Measurements from ENCODE around the gene RASAL2. TPM values are rescaled to one million over a fixed set of nuclear protein-coding genes. Genes with fewer than 3 reads are reported as not detected.

The RASAL2 gene
- total RNA-seq, 1 experiment from 2014 or later, result 22.2 TPM

DNA sequence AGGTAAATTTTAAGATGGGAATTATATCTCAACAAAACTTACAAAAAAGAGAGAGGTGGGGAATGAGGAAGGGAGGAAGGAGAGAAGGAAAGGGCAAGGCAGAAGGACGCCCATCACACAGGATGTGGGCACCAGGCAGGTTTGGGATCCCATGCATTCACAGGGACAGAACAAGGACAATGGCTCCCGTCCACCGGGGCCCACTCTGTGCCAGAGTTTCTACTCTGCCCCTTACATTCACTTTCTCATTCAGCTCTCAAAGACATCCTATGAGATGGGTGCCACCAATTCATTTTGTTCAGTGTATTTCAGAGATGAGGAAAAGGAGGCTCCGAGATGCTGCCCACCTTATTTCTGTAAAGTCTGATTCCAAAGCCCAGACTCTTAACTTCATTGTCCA is 395.5 kb downstream of the RASAL2 start:
- Histone ChIP-seq H3K79me2 (ENCODE audit: insufficient read depth, low read length) (no peaks in the 10 kb centered on the region), H4K8ac (replicated peaks; ENCODE audit: insufficient read length, low read depth, low read length) (no peak overlapping the region), H2BK20ac (ENCODE audit: low read depth, low read length, poor library complexity, severe bottlenecking) (no peak overlapping the region), H3K9me3 (ENCODE audit: control insufficient read depth, low read depth, low read length) (no peaks in the 10 kb centered on the region), H4K20me1 (ENCODE audit: control insufficient read depth, insufficient read depth, insufficient read length) (no peaks in the 10 kb centered on the region), H2BK15ac (ENCODE audit: low read depth, low read length) (no peak overlapping the region), H3T11ph (ENCODE audit: low read length) (no peak overlapping the region), H2AFZ (ENCODE audit: low read length) (no peak overlapping the region), H2BK12ac (ENCODE audit: insufficient read length, low read depth, low read length) (no peak overlapping the region), H4K5ac (ENCODE audit: insufficient read length, low read depth, low read length) (no peak overlapping the region), H4K91ac (ENCODE audit: insufficient read length, low read depth, low read length) (no peak overlapping the region), H3K56ac (ENCODE audit: insufficient read length, low read depth, low read length) (no peak overlapping the region), H3K4me2 (ENCODE audit: insufficient read depth, insufficient read length, low read length) (no peak overlapping the region), H3K23ac (ENCODE audit: insufficient read length, low read depth, low read length) (no peak overlapping the region), H3K14ac (ENCODE audit: insufficient read depth, low read length) (no peak overlapping the region), H3K4ac (ENCODE audit: low read depth, low read length) (no peak overlapping the region), H2BK120ac (ENCODE audit: low read depth, low read length, poor library complexity, severe bottlenecking) (no peak overlapping the region), H2BK5ac (ENCODE audit: insufficient read length, low read length) (no peak overlapping the region), H3K9ac (ENCODE audit: extremely low read depth, insufficient read length, low read length) (no peak overlapping the region), H3K4me1 (ENCODE audit: insufficient read depth, low read length) (no peaks in the 10 kb centered on the region), H3K18ac (ENCODE audit: insufficient read length, low read depth, low read length) (no peak overlapping the region), H3K23me2 (ENCODE audit: insufficient read length, low read depth, low read length, poor library complexity, severe bottlenecking) (no peaks in the 10 kb centered on the region), H3K27me3 (ENCODE audit: insufficient read depth, low read length) (no peaks in the 10 kb centered on the region), H3K79me1 (ENCODE audit: insufficient read depth, low read depth, low read length, poor library complexity, severe bottlenecking) (no peaks in the 10 kb centered on the region), H2AK5ac (ENCODE audit: insufficient read length, low read length) (no peak overlapping the region), H3K27ac (ENCODE audit: insufficient read length, low read depth, low read length) (no peak overlapping the region)
- H3K4me3 Mint-ChIP-seq, result no peak overlapping the region
- H3K36me3 Mint-ChIP-seq (ENCODE audit: insufficient read depth in 1 of 3, low read depth in 3 of 3), result no peaks in the 10 kb centered on the region
- H3K27me3 Mint-ChIP-seq (ENCODE audit: low read depth), result peaks cover 3% of the 10 kb centered on the region; the same call in 1 of the 2 replicates
- no CpG with 5 or more reads among the region's 4 CpGs for WGBS (ENCODE audit: extremely low coverage, insufficient read length, low lambda C conversion rate)
- H3K27ac Mint-ChIP-seq, result no peak overlapping the region
- 0 out of 4 replicates have a peak, but pooled peaks cover 0 to 4% of the 10 kb centered on the region in 2 experiments for H3K4me1 Mint-ChIP-seq
- TF ChIP-seq, protein P1, sequence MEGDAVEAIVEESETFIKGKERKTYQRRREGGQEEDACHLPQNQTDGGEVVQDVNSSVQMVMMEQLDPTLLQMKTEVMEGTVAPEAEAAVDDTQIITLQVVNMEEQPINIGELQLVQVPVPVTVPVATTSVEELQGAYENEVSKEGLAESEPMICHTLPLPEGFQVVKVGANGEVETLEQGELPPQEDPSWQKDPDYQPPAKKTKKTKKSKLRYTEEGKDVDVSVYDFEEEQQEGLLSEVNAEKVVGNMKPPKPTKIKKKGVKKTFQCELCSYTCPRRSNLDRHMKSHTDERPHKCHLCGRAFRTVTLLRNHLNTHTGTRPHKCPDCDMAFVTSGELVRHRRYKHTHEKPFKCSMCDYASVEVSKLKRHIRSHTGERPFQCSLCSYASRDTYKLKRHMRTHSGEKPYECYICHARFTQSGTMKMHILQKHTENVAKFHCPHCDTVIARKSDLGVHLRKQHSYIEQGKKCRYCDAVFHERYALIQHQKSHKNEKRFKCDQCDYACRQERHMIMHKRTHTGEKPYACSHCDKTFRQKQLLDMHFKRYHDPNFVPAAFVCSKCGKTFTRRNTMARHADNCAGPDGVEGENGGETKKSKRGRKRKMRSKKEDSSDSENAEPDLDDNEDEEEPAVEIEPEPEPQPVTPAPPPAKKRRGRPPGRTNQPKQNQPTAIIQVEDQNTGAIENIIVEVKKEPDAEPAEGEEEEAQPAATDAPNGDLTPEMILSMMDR (conservative IDR thresholded peaks at IDR 0.05), result no peak
- H3K9me3 Mint-ChIP-seq, result no peaks in the 10 kb centered on the region
- no peak for DNase-seq
